Stimulated activated CD8-positive, alpha-beta memory T cell treated with anti-CD3 and anti-CD28 coated beads, Interleukin-2, amount 100 ng/mL, for 1 hour (primary cell): Measurements from ENCODE around the gene DGCR6L.
A peak's percentile ranks its signal among the peaks of the same experiment; 100 is the strongest.
"Not testable (repeated sequence)": the region's sequence is repeated elsewhere in the genome, so short reads cannot be mapped to it uniquely, and the experiment has no call there.

Experiments used
- DNase-seq, 2 donors: peaks; one replicate each; pipeline ENCODE4 v3.0.0-alpha.2; 2020; ENCODE audit warnings: low read depth in 2 of 2

The DGCR6L gene

GRCh38 chr22:20319745-20320658 is at the start of gene DGCR6L:
Gene DGCR6L, minus strand, starts transcription at chr22:20320060. Its CDS starts 72 bp downstream, at chr22:20319988.
- peak; percentile 93 to 95 for DNase-seq

- DNase-seq = not testable (repeated sequence)
Observed at GRCh38 chr22:20368875-20369274, 49.0 kb upstream of the DGCR6L start.

- not testable (repeated sequence) for DNase-seq
Observed at GRCh38 chr22:20366841-20367240, 47.0 kb upstream of the DGCR6L start.

- not testable (repeated sequence) for DNase-seq
Observed at GRCh38 chr22:20364335-20365260, 44.7 kb upstream of the DGCR6L start.

GRCh38 chr22:20362403-20362802 is 42.5 kb upstream of the DGCR6L start:
- not testable (repeated sequence) for DNase-seq

GRCh38 chr22:20361752-20362229 is 41.9 kb upstream of the DGCR6L start:
- DNase-seq = not testable (repeated sequence)

- not testable (repeated sequence) for DNase-seq
Observed at GRCh38 chr22:20360866-20361751, 41.2 kb upstream of the DGCR6L start.

GRCh38 chr22:20360261-20360660 is 40.4 kb upstream of the DGCR6L start:
- not testable (repeated sequence) for DNase-seq

- not testable (repeated sequence) for DNase-seq
Observed at GRCh38 chr22:20358503-20359239, 38.8 kb upstream of the DGCR6L start.

- not testable (repeated sequence) for DNase-seq
Observed at GRCh38 chr22:20357967-20358366, 38.1 kb upstream of the DGCR6L start.

GRCh38 chr22:20356906-20357305 is 37.0 kb upstream of the DGCR6L start:
- DNase-seq = not testable (repeated sequence)

- not testable (repeated sequence) for DNase-seq
Observed at GRCh38 chr22:20355939-20356636, 36.2 kb upstream of the DGCR6L start.

- no peak for DNase-seq
Observed at GRCh38 chr22:20354238-20354975, 34.5 kb upstream of the DGCR6L start.

- DNase-seq = not testable (repeated sequence)
Observed at GRCh38 chr22:20352536-20352935, 32.7 kb upstream of the DGCR6L start.

GRCh38 chr22:20346553-20346952 is 26.7 kb upstream of the DGCR6L start:
- DNase-seq = not testable (repeated sequence)

GRCh38 chr22:20338291-20338690 is 18.4 kb upstream of the DGCR6L start:
- DNase-seq = not testable (repeated sequence)

- DNase-seq = not testable (repeated sequence)
Observed at GRCh38 chr22:20337807-20338206, 17.9 kb upstream of the DGCR6L start.

- DNase-seq = not testable (repeated sequence)
Observed at GRCh38 chr22:20336561-20336960, 16.7 kb upstream of the DGCR6L start.

GRCh38 chr22:20328569-20328930 is 8.7 kb upstream of the DGCR6L start:
- DNase-seq = not testable (repeated sequence)
